KMS-11 (cell line): ENCODE results near the gene EDEM3.
"Not testable (repeated sequence)": the region's sequence is repeated elsewhere in the genome, so short reads cannot be mapped to it uniquely, and the experiment has no call there.

Experiments used
- H2AFZ ChIP-seq: fragments of 200-600 bp; sonication (generic); 2 replicates; pipeline ENCODE4 v1.6.1; 2016; ENCODE audit warnings: antibody characterized with exemption, mixed run types, low read depth
- H3K27ac ChIP-seq: fragments of 200-600 bp; sonication (generic); 2 replicates; pipeline ENCODE4 v1.6.1; 2016; ENCODE audit warnings: mild to moderate bottlenecking, mixed run types
- H3K27me3 ChIP-seq: fragments of 200-600 bp; sonication (generic); 2 replicates; pipeline ENCODE4 v1.6.1; 2017; ENCODE audit warnings: mild to moderate bottlenecking, low read depth, mixed run types, moderate library complexity; ENCODE audit not compliant: insufficient read depth
- H3K36me3 ChIP-seq: fragments of 200-600 bp; sonication (generic); 2 replicates; pipeline ENCODE4 v1.6.1; 2017; ENCODE audit warnings: mild to moderate bottlenecking, mixed run types; ENCODE audit not compliant: insufficient read depth
- H3K4me1 ChIP-seq: fragments of 200-600 bp; sonication (generic); 2 replicates; pipeline ENCODE4 v1.6.1; 2016; ENCODE audit warnings: mild to moderate bottlenecking, low read depth, mixed run types; ENCODE audit not compliant: poor library complexity, severe bottlenecking
- H3K4me2 ChIP-seq: fragments of 200-600 bp; sonication (generic); 2 replicates; pipeline ENCODE4 v1.7.0; 2016; ENCODE audit warnings: mild to moderate bottlenecking, mixed run types
- H3K4me3 ChIP-seq: fragments of 200-600 bp; sonication (generic); IDR thresholded peaks from 2 replicates; pipeline ENCODE4 v1.6.1; 2017; ENCODE audit warnings: low read depth, low read length, mixed read lengths; ENCODE audit not compliant: insufficient read depth
- H3K79me2 ChIP-seq: fragments of 200-600 bp; sonication (generic); 2 replicates; pipeline ENCODE4 v1.6.1; 2016; ENCODE audit warnings: low read depth, mixed run types; ENCODE audit not compliant: insufficient read depth
- H3K9ac ChIP-seq: fragments of 200-600 bp; sonication (generic); 2 replicates; pipeline ENCODE4 v1.6.1; 2016; ENCODE audit warnings: mild to moderate bottlenecking, mixed run types
- H4K20me1 ChIP-seq: fragments of 200-600 bp; sonication (generic); 2 replicates; pipeline ENCODE4 v1.6.1; 2016; ENCODE audit warnings: mild to moderate bottlenecking, mixed run types; ENCODE audit not compliant: insufficient read depth
- TF ChIP-seq, protein P1 (sequence below): fragments of 200-600 bp; sonication (generic); conservative IDR thresholded peaks from 2 replicates; pipeline ENCODE4 v1.6.1; 2017; ENCODE audit warnings: low read depth, mild to moderate bottlenecking, antibody characterized with exemption, low read length, moderate library complexity, mixed read lengths

EDEM3 gene

DNA sequence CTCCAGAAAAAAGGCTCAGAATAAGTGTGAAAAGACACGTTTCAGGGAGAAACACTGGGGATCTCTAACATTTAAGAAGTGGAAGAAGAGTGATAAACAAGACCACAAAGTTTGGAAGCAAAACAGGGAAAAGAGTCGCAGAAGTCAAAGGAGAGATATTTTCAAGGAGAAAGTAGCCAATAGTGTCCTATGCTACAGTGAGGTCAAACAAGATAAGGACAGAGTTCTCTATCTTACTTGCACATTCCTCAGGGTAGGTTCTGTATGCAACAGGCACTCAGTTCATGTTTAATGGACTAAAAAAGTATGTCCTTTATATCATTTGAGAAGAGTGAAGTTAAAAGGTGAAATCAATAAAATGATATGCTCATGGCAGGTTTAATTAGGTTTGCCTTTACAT, 13.8 kb upstream of the EDEM3 start:
- no peaks in the 10 kb centered on the region for H3K36me3 ChIP-seq
- H4K20me1 ChIP-seq = no peaks in the 10 kb centered on the region
- no peak overlapping the region for H2AFZ ChIP-seq
- no peak overlapping the region for H3K9ac ChIP-seq
- H3K4me2 ChIP-seq = no peak overlapping the region
- no peak overlapping the region for H3K4me3 ChIP-seq
- no peaks in the 10 kb centered on the region for H3K79me2 ChIP-seq
- TF ChIP-seq, protein P1, sequence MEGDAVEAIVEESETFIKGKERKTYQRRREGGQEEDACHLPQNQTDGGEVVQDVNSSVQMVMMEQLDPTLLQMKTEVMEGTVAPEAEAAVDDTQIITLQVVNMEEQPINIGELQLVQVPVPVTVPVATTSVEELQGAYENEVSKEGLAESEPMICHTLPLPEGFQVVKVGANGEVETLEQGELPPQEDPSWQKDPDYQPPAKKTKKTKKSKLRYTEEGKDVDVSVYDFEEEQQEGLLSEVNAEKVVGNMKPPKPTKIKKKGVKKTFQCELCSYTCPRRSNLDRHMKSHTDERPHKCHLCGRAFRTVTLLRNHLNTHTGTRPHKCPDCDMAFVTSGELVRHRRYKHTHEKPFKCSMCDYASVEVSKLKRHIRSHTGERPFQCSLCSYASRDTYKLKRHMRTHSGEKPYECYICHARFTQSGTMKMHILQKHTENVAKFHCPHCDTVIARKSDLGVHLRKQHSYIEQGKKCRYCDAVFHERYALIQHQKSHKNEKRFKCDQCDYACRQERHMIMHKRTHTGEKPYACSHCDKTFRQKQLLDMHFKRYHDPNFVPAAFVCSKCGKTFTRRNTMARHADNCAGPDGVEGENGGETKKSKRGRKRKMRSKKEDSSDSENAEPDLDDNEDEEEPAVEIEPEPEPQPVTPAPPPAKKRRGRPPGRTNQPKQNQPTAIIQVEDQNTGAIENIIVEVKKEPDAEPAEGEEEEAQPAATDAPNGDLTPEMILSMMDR = no peak
- no peaks in the 10 kb centered on the region for H3K4me1 ChIP-seq
- no peaks in the 10 kb centered on the region for H3K27me3 ChIP-seq
- H3K27ac ChIP-seq = no peak overlapping the region

DNA sequence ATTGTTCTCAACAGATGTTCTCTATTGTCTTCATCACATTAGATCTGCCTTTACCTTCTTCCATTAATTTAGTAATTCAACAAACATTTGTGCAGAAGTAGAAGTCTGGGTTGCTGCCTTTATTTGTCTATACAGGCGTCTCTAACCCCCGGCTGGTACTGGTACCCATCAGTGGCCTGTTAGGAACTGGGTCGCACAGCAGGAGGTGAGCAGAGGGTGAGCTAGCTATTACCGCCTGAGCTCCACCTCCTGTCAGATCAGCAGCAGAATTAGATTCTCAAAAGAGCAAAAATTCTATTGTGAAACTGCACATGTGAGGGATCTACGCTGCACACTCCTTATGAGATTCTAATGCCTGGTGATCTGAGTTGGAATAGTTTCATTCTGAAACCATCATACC, 12.9 kb upstream of the EDEM3 start:
- Histone ChIP-seq H2AFZ (no peak overlapping the region), H3K9ac (no peak overlapping the region), H3K4me2 (no peak overlapping the region), H3K79me2 (no peaks in the 10 kb centered on the region), H3K27me3 (no peaks in the 10 kb centered on the region), H3K4me3 (no peak overlapping the region), H4K20me1 (no peaks in the 10 kb centered on the region), H3K4me1 (no peaks in the 10 kb centered on the region), H3K36me3 (no peaks in the 10 kb centered on the region), H3K27ac (no peak overlapping the region)
- TF ChIP-seq, protein P1 = no peak

DNA sequence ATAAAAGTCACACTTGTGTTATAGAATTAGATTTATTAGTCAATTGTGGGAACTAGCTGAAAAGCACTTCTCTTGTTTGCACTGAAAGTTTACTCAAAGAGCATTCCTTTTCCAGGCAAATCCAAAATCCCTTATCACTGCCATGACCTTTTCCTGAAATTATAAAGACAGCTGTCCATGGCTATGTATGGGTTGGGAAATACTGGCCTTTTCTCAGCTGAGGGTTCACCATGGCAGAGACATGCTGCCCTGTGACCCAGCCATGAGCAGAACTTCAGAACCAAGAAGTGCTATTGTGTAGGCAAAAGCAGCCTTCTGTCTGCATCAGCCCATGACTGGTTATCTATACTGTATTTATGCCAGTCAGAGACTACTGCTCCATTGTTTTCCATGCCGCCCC, 9.8 kb upstream of the EDEM3 start:
- Histone ChIP-seq H2AFZ (no peak overlapping the region), H3K4me3 (no peak overlapping the region), H3K27ac (no peak overlapping the region), H3K27me3 (no peaks in the 10 kb centered on the region), H3K36me3 (no peaks in the 10 kb centered on the region), H3K4me2 (no peak overlapping the region), H3K4me1 (no peaks in the 10 kb centered on the region), H3K9ac (no peak overlapping the region), H4K20me1 (no peaks in the 10 kb centered on the region), H3K79me2 (no peaks in the 10 kb centered on the region)
- TF ChIP-seq, protein P1 = no peak

DNA sequence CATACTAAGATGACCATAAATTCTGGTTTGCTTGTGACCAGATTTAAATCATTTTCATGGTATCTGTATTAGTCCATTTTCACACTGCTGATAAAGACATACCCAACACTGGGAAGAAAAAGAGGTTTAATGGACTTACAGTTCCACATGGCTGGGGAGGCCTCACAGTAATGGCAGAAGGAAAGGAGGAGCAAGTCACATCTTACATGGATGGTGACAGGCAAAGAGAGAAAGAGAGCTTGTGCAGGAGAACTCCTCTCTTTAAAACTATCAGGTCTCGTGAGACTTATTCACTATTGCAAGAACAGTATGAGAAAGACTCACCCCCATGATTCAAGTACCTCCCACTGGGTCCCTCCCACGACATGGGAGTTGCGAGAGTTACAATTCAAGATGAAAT, 8.9 kb upstream of the EDEM3 start:
- H4K20me1 ChIP-seq, H2AFZ ChIP-seq, H3K4me3 ChIP-seq, H3K79me2 ChIP-seq, H3K27ac ChIP-seq, H3K4me1 ChIP-seq, H3K9ac ChIP-seq, H3K27me3 ChIP-seq, H3K36me3 ChIP-seq, H3K4me2 ChIP-seq: not testable (repeated sequence)

DNA sequence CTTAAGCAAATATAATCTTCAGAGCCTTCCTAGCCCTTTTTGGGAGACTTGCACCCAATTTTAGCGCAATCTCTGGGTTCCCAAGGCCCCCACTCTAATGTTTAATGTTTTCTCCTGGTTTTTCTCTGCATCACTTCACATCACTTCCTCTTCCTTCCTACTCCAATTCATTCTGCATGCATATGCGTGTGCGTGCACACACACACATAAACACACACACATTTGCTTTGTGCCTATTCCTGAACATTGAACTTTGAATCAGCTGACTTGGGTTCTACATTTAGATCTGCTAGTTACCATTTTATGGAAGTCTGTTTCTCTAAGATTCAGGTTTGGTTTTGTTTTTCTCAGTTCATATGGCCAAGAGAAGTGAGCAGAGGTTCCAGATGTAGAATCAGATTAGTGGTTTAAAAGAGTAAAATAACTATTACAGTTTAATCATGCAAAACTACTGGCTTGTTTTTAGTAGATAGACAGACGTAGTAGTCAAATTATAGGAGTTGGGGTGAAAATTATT, 7.4 kb upstream of the EDEM3 start:
- no peaks in the 10 kb centered on the region for H3K36me3 ChIP-seq
- H3K9ac ChIP-seq = no peak overlapping the region
- no peak overlapping the region for H3K4me2 ChIP-seq
- TF ChIP-seq, protein P1 = no peak
- H3K27me3 ChIP-seq = no peaks in the 10 kb centered on the region
- H3K4me1 ChIP-seq = no peaks in the 10 kb centered on the region
- H3K4me3 ChIP-seq = no peak overlapping the region
- no peak overlapping the region for H2AFZ ChIP-seq
- no peaks in the 10 kb centered on the region for H4K20me1 ChIP-seq
- H3K79me2 ChIP-seq = no peaks in the 10 kb centered on the region
- no peak overlapping the region for H3K27ac ChIP-seq
